ENCODE measurements around the gene TTYH1. TPM values are rescaled to one million over a fixed set of nuclear protein-coding genes. Genes with fewer than 3 reads are reported as not detected.

TTYH1 gene
- total RNA-seq, 4 donors from 2014 or later: 0.19 TPM; not detected in 3

DNA sequence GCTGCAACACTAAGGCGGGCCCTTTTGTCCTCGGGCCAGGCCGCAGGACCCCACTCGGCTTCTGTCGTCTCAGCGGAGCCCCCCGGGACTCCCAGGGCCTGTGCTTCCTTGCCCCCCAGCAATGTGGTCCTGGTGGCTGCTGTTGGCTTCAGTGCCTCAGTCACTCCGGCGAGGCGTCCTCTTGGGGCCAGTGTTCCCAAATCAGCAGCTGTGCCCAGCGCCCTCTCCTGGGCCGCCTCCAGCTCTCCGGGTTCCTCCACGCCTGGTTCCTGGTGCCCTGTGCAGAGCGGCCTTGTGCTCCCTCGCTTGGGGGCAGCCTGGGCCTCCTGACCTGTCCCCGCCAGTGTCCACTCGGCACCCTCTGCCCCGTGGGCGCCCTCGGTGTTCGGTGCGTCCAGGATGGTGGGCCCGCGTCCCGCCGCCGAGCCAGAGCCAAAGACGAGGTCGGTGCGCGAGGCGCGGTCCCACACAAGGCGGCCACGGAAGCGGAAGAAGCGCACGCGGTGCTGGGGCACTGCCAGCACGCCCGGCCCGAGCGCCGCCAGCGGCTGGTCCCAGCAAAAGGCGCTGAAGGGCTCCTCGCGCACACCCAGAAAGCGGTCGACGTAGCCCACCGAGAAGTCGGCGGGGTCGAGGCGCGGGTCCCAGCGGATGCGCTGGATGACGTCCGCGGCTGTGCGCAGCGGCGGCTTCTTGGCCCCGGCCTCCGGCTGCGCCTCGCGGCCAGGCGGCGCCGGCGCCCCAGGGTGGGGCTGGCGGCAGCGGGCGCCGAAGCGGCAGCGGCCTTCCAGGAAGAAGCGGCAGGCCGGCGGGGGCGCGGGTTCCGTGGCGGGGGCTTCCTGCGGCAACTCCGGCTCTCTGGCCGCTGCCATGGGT, 47.6 kb downstream of the TTYH1 start:
- TF ChIP-seq, protein P1, sequence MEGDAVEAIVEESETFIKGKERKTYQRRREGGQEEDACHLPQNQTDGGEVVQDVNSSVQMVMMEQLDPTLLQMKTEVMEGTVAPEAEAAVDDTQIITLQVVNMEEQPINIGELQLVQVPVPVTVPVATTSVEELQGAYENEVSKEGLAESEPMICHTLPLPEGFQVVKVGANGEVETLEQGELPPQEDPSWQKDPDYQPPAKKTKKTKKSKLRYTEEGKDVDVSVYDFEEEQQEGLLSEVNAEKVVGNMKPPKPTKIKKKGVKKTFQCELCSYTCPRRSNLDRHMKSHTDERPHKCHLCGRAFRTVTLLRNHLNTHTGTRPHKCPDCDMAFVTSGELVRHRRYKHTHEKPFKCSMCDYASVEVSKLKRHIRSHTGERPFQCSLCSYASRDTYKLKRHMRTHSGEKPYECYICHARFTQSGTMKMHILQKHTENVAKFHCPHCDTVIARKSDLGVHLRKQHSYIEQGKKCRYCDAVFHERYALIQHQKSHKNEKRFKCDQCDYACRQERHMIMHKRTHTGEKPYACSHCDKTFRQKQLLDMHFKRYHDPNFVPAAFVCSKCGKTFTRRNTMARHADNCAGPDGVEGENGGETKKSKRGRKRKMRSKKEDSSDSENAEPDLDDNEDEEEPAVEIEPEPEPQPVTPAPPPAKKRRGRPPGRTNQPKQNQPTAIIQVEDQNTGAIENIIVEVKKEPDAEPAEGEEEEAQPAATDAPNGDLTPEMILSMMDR (IDR thresholded peaks at IDR 0.05; ENCODE audit: low read depth): no peak

DNA sequence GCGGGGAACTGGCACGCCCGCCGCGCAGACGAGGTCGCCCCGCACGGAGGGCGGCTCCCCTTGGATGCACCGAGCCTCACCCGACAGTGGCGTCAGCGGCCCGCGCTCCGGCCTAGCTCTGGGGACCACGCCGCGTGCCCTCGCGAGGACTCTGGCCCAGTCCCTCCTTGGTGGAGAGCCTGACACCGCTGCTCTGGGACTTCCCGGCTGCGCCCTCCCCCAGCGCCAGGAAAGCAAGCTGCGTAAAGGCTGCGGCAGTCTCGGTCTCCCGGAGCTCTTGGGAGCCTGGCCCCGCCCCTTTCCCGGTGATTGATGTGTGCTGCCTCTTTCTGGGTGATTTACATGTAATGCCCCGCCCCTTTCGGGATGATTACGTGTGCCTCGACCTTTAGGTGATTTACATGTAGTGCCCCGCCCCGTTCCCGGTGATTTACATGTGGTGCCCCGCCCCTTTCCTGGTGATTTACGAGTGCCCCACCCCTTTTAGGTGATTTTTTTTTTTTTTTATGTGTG, 48.3 kb downstream of the TTYH1 start, which contains the start of gene LENG9:
TSS of gene LENG9 (minus strand) at position 248 of the 513 bp plus-strand sequence. CDS start 252 bp downstream, outside the sequence.
- TF ChIP-seq, protein P1 (IDR thresholded peaks at IDR 0.05; ENCODE audit: low read depth): no peak

DNA sequence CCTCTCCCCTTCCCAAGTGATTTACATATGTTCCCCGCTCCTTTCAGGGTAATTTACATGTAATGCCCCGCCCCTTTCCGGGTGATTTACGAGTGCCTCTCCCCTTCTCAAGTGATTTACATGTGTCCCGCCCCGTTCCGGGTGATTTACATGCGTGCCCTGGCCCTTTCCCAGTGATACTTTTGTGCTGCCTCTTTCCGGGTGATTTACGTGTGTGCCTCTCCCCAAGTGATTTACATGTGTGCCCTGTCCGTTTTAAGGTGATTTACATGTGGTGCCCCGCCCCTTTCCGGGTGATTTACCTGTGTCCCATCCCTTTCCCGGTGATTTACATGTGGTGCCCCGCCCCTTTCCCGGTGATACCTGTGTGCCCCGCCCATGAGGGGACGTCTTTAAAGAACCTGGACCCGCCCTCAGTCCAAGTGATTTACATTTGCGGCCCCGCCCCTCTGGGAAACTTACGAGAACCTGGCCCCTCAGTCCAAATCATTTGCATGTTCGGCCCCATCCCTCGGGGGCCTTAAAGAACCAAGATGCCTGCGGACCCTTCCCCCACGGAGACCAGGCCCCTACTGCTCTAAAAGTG, 48.9 kb downstream of the TTYH1 start:
- TF ChIP-seq, protein P1 (IDR thresholded peaks at IDR 0.05; ENCODE audit: low read depth): no peak

DNA sequence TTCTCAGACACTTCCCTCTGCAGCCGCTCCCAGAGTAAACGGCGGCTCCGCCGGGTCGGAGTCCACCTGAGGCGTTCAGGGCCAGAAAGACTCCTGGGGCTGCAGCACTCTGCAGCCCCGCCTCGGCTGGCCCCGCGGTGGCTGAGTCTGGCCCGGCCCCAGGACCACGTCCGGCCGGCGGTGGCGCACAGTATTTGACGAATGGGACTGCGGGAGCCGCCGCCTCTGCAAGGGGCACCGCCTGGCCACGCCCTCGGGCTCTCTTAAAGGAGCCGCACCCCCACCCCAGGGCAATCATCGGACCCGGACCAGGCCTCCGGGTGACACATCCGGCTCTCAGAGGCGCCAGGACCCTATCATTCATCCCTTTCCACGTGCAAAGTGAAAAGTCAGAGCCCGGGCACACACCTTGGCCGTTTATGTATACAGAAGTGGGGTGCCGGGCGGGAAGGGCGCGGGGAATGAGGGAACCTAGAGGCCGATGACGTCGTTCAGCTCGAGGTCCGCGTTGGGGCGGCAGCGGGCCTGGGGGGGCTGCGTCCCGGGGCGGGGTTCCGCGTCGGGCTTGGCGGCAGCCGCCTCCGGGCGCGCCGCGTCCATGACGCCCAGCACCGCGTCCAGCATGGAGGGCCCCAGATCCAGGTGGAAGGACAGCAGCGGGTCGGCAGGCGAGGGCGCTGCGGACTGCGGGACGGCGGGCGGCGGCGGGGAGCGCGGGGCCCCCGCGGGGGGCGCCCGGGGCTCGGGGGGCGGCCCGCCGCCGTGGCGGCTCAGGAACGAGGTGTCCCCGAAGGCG, 49.6 kb downstream of the TTYH1 start:
- TF ChIP-seq, protein P1 (IDR thresholded peaks at IDR 0.05; ENCODE audit: low read depth): no peak

DNA sequence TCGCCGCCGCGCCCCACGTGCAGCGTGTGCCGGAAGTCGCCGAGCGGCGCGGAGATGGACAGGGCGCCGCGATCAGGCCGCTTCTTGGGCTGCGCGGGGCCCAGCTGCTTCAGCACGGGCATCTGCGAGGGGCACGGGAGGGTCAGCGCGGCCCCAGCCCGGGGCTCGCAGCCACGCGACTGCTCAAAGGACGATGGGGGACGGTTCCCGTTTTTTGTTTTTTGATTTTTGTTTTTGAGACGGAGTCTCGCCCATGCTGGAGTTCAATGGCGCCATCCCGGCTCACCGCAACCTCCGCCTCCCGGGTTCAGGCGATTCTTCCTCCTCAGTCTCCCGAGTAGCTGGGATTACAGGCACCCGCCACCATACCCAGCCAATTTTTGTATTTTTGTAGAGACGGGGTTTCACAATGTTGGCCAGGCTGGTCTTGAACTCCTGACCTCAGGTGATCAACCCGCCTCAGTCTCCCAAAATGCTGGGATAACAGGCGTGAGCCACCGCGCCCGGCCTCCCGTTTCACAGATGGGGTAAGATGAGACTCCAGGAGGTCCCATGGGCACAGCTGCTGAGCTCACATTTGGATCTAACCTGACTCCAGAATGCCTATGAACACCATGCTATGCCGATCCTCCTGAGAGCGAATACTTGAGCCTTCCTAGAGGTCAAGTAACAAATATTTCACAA, 50.3 kb downstream of the TTYH1 start:
- TF ChIP-seq, protein P1 (IDR thresholded peaks at IDR 0.05; ENCODE audit: low read depth): no peak

DNA sequence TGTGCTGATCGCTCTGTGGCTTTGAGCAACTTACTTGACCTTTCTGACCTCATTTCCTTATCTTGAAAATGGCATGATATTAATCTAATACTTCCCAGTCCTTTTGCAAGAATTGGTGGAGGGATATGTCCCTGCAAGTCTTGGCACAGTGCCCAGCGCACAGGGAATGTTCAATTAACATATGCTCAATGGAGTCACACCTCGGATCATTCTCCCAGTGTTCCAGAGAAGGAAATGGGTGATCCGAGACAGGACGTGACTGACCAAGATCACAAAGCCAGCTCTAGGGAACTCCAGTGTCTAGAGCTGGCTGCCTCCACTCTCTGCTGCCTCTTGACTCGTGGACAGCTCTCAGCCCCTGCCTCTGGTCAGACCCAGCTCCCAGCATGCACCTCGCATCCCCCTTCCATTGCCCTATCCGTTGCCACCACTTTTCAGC, 54.3 kb downstream of the TTYH1 start:
- TF ChIP-seq, protein P1 (IDR thresholded peaks at IDR 0.05; ENCODE audit: low read depth): no peak

All from subcutaneous adipose tissue (tissue), 4 donors.